Testis (tissue), 3 donors: ENCODE data around the gene SLC12A4. TPM values are rescaled to one million over a fixed set of nuclear protein-coding genes. Genes with fewer than 3 reads are reported as not detected.

Experiments used
- DNase-seq: peaks from one replicate; pipeline ENCODE4 v3.0.0-alpha.2; 2019
- H3K27ac ChIP-seq, 2 donors: fragments of 200-600 bp; sonication (generic); one replicate each; pipeline ENCODE4 v1.5.1; 2019
- H3K27me3 ChIP-seq: fragments of 200-600 bp; sonication (generic); one replicate; pipeline ENCODE4 v1.5.1; 2019
- H3K36me3 ChIP-seq: fragments of 200-600 bp; sonication (generic); one replicate; pipeline ENCODE4 v1.5.1; 2017; ENCODE audit warnings: low read depth; ENCODE audit errors: missing control alignments
- H3K4me1 ChIP-seq: fragments of 200-600 bp; sonication (generic); one replicate; pipeline ENCODE4 v1.5.1; 2019
- H3K4me3 ChIP-seq, 2 donors: fragments of 200-600 bp; sonication (generic); one replicate each; pipeline ENCODE4 v1.5.1; 2017 to 2019
- H3K9me3 ChIP-seq: fragments of 200-600 bp; sonication (generic); one replicate; pipeline ENCODE4 v1.5.1; 2017
- CTCF ChIP-seq, 3 experiments: fragments of 450-650 bp in 2 of 3; fragments of 200-600 bp in 1 of 3; sonication (generic) in 1 of 3; IDR thresholded peaks; one replicate each; pipeline ENCODE4 v1.5.1; 2016 to 2019; ENCODE audit warnings: antibody characterized with exemption in 3 of 3, mild to moderate bottlenecking in 2 of 3, moderate library complexity in 1 of 3
- POLR2A ChIP-seq: fragments of 450-650 bp; IDR thresholded peaks from one replicate; pipeline ENCODE4 v1.6.1; 2017; ENCODE audit warnings: antibody characterized with exemption, mild to moderate bottlenecking, moderate library complexity
- WGBS, 2 donors: methylation state at CpG; one replicate each; pipeline ENCODE4 v1.1.5; 2018; 5-methylcytosine and 5-hydroxymethylcytosine counted together
- intact Hi-C: fragments of 100-400 bp; cut with DNase I; formaldehyde crosslinking; loops from one replicate; pipeline ENCODE4 v1.15.1; 2023; ENCODE audit warnings: low total_unique reads
- polyA plus RNA-seq: library from polyadenylated mRNA; stranded (reverse); fragments of 350-450 nt; fragmentation: Illumina TruSeq; extraction: RNeasy Lipid Tissue Mini Kit (QIAGEN cat#74804); gene quantifications from one replicate; pipeline ENCODE4 v1.2.3, GENCODE V29; 2014; ENCODE audit warnings: low read depth, low replicate concordance; ENCODE audit not compliant: insufficient read depth
- total RNA-seq, 2 donors: library from RNA; depleted of rRNA; stranded (reverse); fragments of >200 nt; gene quantifications; one replicate each; pipeline ENCODE4 v1.2.3, GENCODE V29; 2016

SLC12A4 gene
- total and polyA plus RNA-seq, 3 donors from 2014 or later, result 46.7 to 68.4 (median 64.3) TPM

GRCh38 chr16:67954421-67955196 is 13.8 kb downstream of the SLC12A4 start:
- Histone ChIP-seq H3K4me3 (no peak overlapping the region), H3K27me3 (no peaks in the 10 kb centered on the region), H3K9me3 (no peaks in the 10 kb centered on the region), H3K27ac (no peak overlapping the region), H3K36me3 (no peaks in the 10 kb centered on the region), H3K4me1 (peaks cover 19% of the 10 kb centered on the region)
- DNase-seq, result no peak
- no peak for TF ChIP-seq CTCF (IDR thresholded peaks at IDR 0.05)
- 82 to 83% methylated on average over 8 to 10 of the region's 10 CpGs for WGBS, 2 donors
- intact Hi-C loops, result no loop called here

- 76 to 97% methylated on average over 3 to 8 of the region's 8 CpGs for WGBS, 2 donors
- DNase-seq, result no peak
- intact Hi-C loops, result no loop called here
- H3K27ac ChIP-seq, result no peak overlapping the region
- no peak overlapping the region for H3K4me3 ChIP-seq
- no peaks in the 10 kb centered on the region for H3K36me3 ChIP-seq
- TF ChIP-seq POLR2A (no peak), CTCF (IDR thresholded peaks at IDR 0.05) (no peak)
- peaks cover 12% of the 10 kb centered on the region for H3K4me1 ChIP-seq
- H3K27me3 ChIP-seq, result no peaks in the 10 kb centered on the region
- no peaks in the 10 kb centered on the region for H3K9me3 ChIP-seq
These were observed 14.6 kb downstream of the SLC12A4 start for GRCh38 chr16:67953641-67954375.

- Histone ChIP-seq H3K4me1 (peaks cover 9% of the 10 kb centered on the region), H3K36me3 (no peaks in the 10 kb centered on the region), H3K27me3 (no peaks in the 10 kb centered on the region), H3K27ac (no peak overlapping the region), H3K4me3 (no peak overlapping the region), H3K9me3 (no peaks in the 10 kb centered on the region)
- WGBS, 2 donors, result 33 to 54% methylated on average over 7 to 8 of the region's 12 CpGs
- TF ChIP-seq POLR2A (no peak), CTCF (IDR thresholded peaks at IDR 0.05) (no peak)
- intact Hi-C loops, result no loop called here
- DNase-seq, result peak; percentile 70
These were observed 17.0 kb downstream of the SLC12A4 start for GRCh38 chr16:67951485-67951884.

GRCh38 chr16:67950335-67950843 is 18.0 kb downstream of the SLC12A4 start:
- H3K4me1 ChIP-seq, result peaks cover 9% of the 10 kb centered on the region

More at GRCh38 chr16:67950335-67950843, 18.0 kb downstream of the SLC12A4 start:
- Histone ChIP-seq H3K36me3 (no peaks in the 10 kb centered on the region), H3K9me3 (no peaks in the 10 kb centered on the region), H3K4me3 (no peak overlapping the region), H3K27ac (no peak overlapping the region), H3K27me3 (no peaks in the 10 kb centered on the region)
- intact Hi-C loops, result no loop called here
- TF ChIP-seq CTCF (IDR thresholded peaks at IDR 0.05) (no peak), POLR2A (no peak)
- no peak for DNase-seq
- WGBS, 2 donors, result 86% methylated on average over 16 of the region's 16 CpGs; no CpG with 5 or more reads in 1 of the 2 donors
